NB4 (cell line): ENCODE results near the gene EIPR1.

Source experiments
- MYC ChIP-seq: IDR thresholded peaks from 2 replicates; pipeline ENCODE4 v1.6.1; 2011; ENCODE audit warnings: low read depth, low read length
- POLR2A ChIP-seq: IDR thresholded peaks from 2 replicates; pipeline ENCODE4 v1.6.1; 2011; ENCODE audit warnings: mild to moderate bottlenecking; ENCODE audit not compliant: insufficient read length; ENCODE audit errors: extremely low read depth
- TF ChIP-seq, protein P1 (sequence below): IDR thresholded peaks from one replicate; pipeline ENCODE4 v1.5.1; 2012; ENCODE audit warnings: low read depth, low read length
- TF ChIP-seq, protein P2 (sequence below): IDR thresholded peaks from 2 replicates; pipeline ENCODE4 v1.6.1; 2011; ENCODE audit warnings: low read depth, low read length

DNA sequence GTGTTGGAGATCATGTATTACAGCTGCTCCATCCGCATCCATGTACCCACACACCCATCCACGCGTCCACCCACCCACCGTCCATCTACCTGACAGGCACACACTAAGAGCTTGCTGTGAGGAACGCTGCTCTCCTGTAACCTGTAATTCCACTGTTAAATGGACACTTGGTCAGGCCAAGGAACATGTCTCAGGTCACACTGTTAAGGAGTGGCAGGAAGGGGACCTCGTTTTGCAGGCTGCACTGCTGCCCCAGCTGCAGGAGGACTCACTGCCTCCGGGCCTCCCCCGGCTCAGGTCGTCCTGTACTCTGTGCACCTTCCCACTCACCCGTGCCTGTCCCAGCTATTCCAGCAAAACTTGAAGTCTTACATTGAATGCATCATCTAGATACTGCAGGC is 170.5 kb downstream of the EIPR1 start:
- TF ChIP-seq, protein P1, sequence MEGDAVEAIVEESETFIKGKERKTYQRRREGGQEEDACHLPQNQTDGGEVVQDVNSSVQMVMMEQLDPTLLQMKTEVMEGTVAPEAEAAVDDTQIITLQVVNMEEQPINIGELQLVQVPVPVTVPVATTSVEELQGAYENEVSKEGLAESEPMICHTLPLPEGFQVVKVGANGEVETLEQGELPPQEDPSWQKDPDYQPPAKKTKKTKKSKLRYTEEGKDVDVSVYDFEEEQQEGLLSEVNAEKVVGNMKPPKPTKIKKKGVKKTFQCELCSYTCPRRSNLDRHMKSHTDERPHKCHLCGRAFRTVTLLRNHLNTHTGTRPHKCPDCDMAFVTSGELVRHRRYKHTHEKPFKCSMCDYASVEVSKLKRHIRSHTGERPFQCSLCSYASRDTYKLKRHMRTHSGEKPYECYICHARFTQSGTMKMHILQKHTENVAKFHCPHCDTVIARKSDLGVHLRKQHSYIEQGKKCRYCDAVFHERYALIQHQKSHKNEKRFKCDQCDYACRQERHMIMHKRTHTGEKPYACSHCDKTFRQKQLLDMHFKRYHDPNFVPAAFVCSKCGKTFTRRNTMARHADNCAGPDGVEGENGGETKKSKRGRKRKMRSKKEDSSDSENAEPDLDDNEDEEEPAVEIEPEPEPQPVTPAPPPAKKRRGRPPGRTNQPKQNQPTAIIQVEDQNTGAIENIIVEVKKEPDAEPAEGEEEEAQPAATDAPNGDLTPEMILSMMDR = no peak
- TF ChIP-seq POLR2A (no peak), MYC (no peak)
- TF ChIP-seq, protein P2, sequence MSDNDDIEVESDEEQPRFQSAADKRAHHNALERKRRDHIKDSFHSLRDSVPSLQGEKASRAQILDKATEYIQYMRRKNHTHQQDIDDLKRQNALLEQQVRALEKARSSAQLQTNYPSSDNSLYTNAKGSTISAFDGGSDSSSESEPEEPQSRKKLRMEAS = no peak
